ENCODE results near the gene WNT7B.

WNT7B gene

GRCh38 chr22:45971408-45972028 is 5.4 kb downstream of the WNT7B start:
- no peak for DNase-seq (ENCODE audit: low read depth in 2 of 2)

- DNase-seq (ENCODE audit: low read depth in 2 of 2), result no peak
Observed at GRCh38 chr22:45970705-45971407, 6.1 kb downstream of the WNT7B start.

DNA sequence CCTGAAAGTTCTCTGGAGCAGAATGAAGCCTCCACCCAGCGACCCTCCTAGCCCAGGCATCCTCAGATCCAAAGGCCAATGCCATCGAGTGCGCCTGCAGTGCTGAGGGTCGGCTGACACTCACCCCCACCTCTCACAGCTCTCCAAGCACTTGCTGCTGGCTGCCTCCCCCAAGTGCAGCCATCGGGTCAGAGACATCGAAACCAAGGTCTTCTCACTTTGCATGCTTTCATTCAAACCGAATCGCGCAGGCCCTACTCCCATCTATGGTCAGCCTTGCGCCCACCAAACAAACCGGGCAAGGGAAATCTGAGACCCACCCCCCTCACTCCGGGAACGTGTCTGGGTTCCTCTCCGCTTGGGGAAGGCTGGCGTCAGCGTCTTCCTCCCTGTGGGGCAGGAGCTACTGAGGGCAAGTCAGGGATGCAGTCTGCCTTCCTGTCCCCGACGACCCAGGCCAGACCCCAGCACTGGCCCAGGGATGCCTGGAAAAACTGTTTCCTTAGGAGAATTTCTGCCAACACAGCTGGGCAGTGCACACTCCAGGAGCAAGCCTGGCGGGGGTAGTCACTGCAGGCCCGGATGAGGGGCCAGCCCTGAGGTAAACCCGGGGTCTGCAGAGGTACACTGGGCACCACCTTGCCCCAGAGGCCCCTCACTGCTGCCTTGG is 7.0 kb downstream of the WNT7B start:
- no peak for DNase-seq (ENCODE audit: low read depth in 2 of 2)

- no peak for DNase-seq (ENCODE audit: low read depth in 2 of 2)
Observed at GRCh38 chr22:45969414-45969799, 7.6 kb downstream of the WNT7B start.

DNA sequence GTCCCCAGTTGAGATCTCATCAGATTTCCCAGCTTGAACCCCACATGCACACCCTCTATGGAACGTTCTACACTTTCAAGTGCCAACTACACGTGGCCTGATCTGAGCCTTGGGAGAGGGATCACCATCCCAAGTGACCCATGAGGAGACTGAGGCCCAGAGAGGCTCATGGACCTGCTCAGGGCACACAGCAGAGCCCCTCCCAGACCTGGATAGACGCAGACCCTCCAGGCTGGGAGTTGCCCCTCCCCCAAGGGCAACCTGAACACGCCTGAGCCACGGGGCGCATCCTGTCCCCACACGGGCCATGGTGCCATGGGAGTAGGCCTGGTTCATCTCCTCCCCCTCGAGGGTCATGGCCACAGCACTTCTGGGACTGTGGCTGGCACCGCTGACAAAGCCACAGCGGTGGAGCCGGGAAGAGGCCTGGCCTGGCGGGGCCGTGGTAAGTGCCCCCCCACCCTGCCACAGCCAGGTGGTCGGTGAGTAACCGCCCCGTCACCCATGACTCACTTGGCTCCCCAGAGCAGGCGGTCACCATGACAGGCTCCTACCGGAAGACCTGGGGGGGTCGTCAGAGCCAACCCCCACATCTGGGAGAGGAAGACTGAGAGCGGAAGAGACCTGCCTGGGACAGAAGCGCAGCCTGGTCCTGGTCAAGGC is 8.1 kb downstream of the WNT7B start:
- no peak for DNase-seq (ENCODE audit: low read depth in 2 of 2)

DNA sequence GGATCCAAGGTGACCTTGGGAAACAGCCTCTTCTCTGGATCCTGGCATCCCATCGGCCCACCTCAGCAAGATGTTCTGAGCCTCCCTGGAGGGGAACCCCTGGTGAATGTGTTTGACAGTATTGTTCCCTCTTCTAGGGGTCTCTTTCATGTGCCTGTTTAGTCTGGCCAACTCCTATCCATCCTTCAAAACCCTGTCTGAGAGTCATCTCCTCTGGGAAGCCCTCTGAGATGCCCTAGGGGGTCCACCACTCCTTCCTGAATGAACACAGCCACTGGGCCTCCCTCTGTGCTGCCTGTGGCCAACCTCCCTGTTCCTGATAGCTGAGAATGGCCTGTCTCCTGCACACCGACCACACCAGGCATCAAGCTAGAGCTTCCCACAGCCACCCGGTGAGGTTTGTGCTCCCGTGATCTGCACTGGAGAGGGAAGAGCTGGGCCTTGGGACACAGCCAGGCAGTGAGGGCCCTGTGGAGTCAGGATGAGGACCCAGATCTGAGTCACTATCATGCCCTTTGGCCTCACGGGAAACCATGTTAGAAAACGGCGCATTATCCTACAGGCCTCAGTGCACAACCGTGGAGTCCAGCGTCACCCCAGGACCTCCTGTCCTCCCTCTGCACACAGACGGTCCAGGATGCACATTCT is 8.8 kb downstream of the WNT7B start:
- DNase-seq (ENCODE audit: low read depth in 2 of 2), result no peak

- DNase-seq (ENCODE audit: low read depth in 2 of 2), result no peak
Observed at GRCh38 chr22:45966895-45967365, 10.0 kb downstream of the WNT7B start.

DNA sequence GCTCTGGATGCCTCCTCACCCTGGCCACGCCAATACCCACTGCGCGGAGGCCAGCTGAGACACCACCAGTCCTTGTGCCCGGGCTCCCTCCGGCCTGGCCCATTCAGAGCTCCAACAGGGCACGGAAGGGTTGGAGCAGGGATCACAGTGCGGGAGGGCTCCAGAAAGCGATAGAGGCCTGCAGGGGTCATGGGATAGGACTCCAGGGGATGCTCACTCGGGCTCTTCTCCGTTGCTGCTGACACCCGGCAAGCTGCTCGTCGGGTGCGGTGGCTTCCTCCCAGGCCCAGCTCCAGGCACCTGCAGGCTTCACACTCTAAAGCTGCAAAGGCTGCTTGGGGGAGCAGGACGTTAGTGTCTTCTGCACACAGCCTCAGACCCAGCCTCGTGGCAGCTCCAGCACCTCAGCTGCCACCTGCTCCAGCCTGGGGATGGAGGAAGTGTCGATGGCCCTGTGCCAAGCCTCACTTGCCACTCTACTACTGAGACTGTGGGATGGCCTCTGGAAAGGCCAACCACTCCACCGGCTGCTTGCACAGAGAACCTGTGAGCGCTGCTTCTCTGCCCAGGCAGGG is 10.6 kb downstream of the WNT7B start:
- no peak for DNase-seq (ENCODE audit: low read depth in 2 of 2)

DNA sequence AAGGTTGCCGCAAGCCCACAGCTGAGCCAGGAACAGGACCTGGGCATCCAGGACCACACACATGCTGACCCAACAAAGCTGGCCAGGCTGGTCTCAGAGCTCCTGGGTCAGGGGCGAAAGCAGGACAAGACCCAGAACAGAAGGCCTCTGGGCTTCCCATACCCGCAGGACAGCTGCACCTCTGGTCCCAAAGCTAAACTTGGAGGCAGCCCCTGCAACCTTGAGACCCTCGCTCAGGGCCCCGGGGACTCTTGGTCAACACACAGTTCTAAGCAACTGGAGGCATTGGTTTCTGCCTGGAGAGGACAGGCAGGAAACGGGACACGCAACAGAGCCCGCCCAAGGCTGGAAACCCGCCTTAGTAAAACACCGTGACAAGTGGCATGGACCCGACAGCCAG is 11.4 kb downstream of the WNT7B start:
- DNase-seq (ENCODE audit: low read depth in 2 of 2), result no peak

- DNase-seq (ENCODE audit: low read depth in 2 of 2), result no peak
Observed at GRCh38 chr22:45964926-45965527, 11.9 kb downstream of the WNT7B start.

DNA sequence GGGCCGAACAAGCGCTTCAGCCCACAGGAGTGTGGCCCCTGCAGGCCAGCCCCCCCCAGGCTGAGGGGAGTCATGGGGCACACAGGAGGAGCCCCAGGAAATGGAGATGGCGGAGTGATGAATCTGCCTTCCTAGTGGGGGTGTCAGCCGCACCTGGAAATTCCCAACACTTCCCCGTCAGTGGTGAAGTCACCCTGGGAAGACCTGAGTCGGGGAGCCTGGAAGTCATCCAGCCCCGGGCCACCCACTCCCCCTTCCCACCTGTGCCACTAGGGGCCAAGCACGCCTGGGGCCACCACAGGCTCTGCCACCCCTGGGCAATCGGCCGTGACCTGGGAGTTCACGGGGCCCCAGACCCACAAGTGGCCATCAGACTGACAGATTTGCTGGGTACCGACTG is 12.6 kb downstream of the WNT7B start:
- no peak for DNase-seq (ENCODE audit: low read depth in 2 of 2)

DNA sequence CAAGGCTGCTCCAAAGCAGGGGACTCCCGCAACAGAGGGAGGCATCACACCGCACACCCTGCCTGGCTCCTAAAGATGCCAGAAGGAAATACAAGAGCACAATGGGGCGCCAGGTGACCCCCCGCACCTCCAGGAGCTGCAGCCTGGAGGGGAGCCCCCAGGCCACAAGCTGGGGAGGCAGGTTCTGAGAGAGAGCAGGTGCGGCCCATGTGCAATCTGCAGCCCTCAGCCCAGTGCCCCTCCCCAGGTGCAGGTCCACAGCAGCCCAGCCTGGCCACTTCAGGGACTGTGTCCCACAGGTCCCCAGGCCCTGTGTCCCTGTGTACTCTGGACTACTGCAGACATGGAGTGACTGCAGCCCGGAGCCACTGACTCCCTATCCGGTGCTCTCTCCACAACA is 13.1 kb downstream of the WNT7B start:
- no peak for DNase-seq (ENCODE audit: low read depth in 2 of 2)

- no peak for DNase-seq (ENCODE audit: low read depth in 2 of 2)
Observed at GRCh38 chr22:45962756-45963324, 14.1 kb downstream of the WNT7B start.

- DNase-seq (ENCODE audit: low read depth in 2 of 2), result no peak
Observed at GRCh38 chr22:45962434-45962718, 14.6 kb downstream of the WNT7B start.

- no peak for DNase-seq (ENCODE audit: low read depth in 2 of 2)
Observed at GRCh38 chr22:45961679-45962433, 15.1 kb downstream of the WNT7B start.

DNA sequence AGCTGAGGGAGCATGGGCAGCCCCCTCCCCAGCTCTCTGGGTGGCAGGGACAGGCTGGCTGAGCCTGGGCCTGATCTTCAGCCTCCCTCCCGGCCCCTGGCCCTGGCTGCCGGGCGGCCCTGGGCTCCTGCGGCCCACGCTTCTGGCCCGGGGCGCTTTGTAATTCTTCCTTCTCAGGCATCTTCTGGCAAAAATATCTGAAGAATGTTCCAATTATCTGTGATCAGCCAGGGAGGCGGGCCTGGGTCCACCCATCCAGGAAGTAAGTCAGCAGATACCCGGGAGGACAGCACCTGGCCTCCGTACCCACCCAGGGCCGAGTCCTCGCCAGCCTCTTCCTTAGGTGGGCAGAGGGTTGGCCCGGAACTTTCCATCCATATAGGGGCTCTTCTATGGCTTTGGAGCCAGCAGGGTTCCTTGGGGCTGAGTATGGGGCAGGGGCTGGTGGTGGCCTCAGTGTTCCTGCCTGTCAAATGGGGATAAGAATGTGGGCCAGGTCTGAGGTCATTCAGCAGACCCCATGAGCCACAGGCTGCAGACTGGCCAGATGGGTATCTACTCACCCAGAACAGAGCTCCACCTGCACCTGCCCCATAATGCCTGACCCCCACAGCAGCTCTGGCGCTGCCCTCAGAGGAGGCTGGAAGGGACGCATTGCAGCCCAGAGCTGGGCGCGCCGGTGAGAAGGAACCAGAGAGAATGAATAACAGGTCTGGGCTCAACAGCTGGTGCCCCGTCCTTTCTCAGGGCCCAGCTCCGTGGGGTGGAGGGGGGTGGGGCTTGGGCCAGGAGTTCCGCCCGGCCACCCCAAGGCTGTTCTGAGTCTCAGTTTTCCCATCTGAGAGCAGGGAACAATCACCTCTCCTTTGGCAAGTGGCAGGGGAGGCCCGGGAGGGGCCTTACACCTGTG is 16.2 kb downstream of the WNT7B start:
- no peak for DNase-seq (ENCODE audit: low read depth in 2 of 2)

DNA sequence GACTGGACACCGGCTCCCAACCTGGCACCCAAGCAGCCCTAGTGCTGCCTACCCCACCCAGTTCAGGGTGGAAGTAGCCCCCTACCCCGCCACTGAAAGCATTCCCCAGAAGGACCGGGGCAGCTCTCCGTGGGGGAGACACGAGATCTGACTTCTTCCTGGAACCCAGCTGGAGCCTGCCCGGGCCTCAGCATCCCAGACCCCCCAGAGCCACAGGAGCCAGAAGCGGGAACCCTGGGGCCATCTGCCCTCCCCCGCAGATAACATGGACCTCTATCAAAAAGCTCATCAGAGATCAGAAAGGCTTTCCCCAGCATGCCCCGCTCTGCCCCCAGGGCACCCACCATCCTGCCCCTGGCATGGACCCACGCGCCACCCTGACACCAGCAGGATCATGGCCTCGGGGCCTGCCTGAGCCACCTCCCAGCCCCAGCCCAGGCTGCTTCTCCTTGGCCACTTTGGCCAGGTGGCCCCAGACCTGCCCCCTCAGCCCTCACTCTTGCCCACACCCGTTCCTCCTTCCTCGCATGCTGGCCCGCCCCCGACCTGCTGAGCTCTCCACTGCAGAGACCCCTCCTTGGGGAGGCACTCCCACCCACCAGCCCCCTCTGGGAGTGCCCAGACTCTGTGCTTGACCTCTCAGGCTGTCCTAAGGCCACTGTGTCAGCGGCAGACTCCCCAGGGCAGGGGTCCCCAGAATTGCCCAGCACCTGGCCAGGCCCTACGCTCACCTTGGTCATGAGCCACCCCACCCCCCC is 17.1 kb downstream of the WNT7B start:
- no peak for DNase-seq (ENCODE audit: low read depth in 2 of 2)

GRCh38 chr22:45958971-45959370 is 18.0 kb downstream of the WNT7B start:
- no peak for DNase-seq (ENCODE audit: low read depth in 2 of 2)

GRCh38 chr22:45957826-45958225 is 19.1 kb downstream of the WNT7B start:
- no peak for DNase-seq (ENCODE audit: low read depth in 2 of 2)

Measured in stimulated activated CD4-positive, alpha-beta T cell treated with anti-CD3 and anti-CD28 coated beads, Interleukin-1b, Interleukin-23, amount 100 ng/mL, for 4 hours (primary cell).